Fibroblast of the aortic adventitia (primary cell): ENCODE data around the gene TNNI3K. TPM values are rescaled to one million over a fixed set of nuclear protein-coding genes. Genes with fewer than 3 reads are reported as not detected.

ENCODE experiments used
- DNase-seq: peaks from one replicate; pipeline ENCODE4 v3.0.0-alpha.2; 2010; ENCODE audit warnings: low read depth
- H3K4me3 ChIP-seq: 2 replicates; pipeline ENCODE4 v1.5.1; 2011; ENCODE audit warnings: low read depth, mild to moderate bottlenecking, control low read depth, low read length, moderate library complexity
- total RNA-seq: library from RNA; depleted of rRNA; stranded (reverse); fragments of >200 nt; gene quantifications from 2 replicates; pipeline ENCODE4 v1.2.3, GENCODE V29; 2012; ENCODE audit warnings: low replicate concordance
- TF ChIP-seq, protein P1 (sequence below): IDR thresholded peaks from 2 replicates; pipeline ENCODE4 v1.5.1; 2011; ENCODE audit warnings: mild to moderate bottlenecking, low read length, control low read depth, inconsistent platforms; ENCODE audit not compliant: insufficient read depth

TNNI3K gene
- total RNA-seq, 1 donor, result not detected

GRCh38 chr1:74205266-74205665 lies 29.9 kb upstream of the TNNI3K start:
- peak; percentile 29 for DNase-seq
- TF ChIP-seq, protein P1, sequence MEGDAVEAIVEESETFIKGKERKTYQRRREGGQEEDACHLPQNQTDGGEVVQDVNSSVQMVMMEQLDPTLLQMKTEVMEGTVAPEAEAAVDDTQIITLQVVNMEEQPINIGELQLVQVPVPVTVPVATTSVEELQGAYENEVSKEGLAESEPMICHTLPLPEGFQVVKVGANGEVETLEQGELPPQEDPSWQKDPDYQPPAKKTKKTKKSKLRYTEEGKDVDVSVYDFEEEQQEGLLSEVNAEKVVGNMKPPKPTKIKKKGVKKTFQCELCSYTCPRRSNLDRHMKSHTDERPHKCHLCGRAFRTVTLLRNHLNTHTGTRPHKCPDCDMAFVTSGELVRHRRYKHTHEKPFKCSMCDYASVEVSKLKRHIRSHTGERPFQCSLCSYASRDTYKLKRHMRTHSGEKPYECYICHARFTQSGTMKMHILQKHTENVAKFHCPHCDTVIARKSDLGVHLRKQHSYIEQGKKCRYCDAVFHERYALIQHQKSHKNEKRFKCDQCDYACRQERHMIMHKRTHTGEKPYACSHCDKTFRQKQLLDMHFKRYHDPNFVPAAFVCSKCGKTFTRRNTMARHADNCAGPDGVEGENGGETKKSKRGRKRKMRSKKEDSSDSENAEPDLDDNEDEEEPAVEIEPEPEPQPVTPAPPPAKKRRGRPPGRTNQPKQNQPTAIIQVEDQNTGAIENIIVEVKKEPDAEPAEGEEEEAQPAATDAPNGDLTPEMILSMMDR, result no peak
- H3K4me3 ChIP-seq, result no peak overlapping the region

DNA sequence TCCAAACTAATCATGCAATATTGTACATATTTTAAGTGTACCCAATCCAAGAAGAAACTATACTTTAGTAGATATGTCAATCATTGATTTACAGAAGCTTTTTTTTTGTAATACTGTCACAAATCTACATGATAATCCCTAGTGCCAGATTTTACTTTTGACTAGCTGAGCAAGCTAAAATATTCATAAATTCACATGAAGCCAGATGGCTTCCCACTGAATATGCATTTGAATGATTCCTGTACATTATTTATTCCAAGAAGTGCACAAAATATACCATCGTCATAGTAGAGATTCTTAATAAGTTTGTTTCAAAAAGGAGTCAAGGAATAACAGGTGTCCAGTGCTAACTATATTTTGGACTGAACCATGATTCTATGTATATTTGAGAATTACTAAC lies 20.0 kb upstream of the TNNI3K start:
- TF ChIP-seq, protein P1, result no peak
- H3K4me3 ChIP-seq, result no peak overlapping the region
- no peak for DNase-seq

GRCh38 chr1:74222701-74223100 lies 12.5 kb upstream of the TNNI3K start:
- H3K4me3 ChIP-seq, result no peak overlapping the region
- TF ChIP-seq, protein P1, result no peak
- DNase-seq, result peak; percentile 5

DNA sequence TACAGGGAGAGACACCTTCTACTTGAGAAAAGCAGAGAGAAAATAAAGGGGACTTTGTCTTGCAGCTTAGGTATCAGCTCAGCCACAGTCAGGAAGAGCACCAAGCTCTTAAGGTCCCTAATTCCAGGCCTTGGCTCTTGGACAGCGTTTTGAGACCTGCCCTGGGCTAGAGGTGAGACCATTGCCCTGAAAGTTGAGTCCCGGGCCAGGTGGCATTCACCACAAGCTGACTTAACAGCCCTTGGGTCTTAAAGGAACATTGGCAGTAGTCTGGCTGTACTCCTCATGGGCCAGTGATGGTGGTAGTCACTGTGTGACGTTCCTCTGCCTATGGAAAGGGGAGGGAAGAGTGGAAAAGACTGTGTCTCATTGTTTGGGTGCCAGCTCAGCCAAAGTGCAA lies 11.7 kb upstream of the TNNI3K start:
- DNase-seq, result no peak
- no peak overlapping the region for H3K4me3 ChIP-seq
- TF ChIP-seq, protein P1, result no peak

GRCh38 chr1:74236440-74236839 lies 1.3 kb downstream of the TNNI3K start:
- TF ChIP-seq, protein P1, result no peak
- no peak for DNase-seq
- H3K4me3 ChIP-seq, result no peak overlapping the region

DNA sequence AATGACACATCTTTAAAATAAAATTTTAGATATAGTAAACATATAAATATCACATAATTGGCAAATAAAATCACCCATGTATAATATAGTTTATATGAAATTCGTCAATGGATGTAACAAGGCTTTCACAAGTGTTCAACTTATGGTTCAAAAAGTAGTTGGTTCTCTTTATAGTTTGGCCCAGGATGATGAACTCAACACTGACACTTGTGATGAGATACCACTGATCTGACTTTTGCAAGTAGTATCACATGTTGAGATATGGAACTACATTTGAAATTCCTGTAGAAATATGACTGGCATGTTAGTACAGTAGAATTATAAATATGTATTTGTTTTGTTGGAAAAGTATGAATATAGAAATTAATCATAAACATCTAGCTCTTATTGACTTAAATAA lies 1.8 kb downstream of the TNNI3K start:
- TF ChIP-seq, protein P1, result no peak
- no peak overlapping the region for H3K4me3 ChIP-seq
- no peak for DNase-seq

GRCh38 chr1:74237787-74238186 lies 2.6 kb downstream of the TNNI3K start:
- TF ChIP-seq, protein P1, result no peak

More at GRCh38 chr1:74237787-74238186, 2.6 kb downstream of the TNNI3K start:
- H3K4me3 ChIP-seq, result no peak overlapping the region
- no peak for DNase-seq
